Effector memory CD4-positive, alpha-beta T cell (primary cell): ENCODE results near the gene PLCH1.
"Not testable (repeated sequence)": the region's sequence is repeated elsewhere in the genome, so short reads cannot be mapped to it uniquely, and the experiment has no call there.

Experiments used
- DNase-seq, 3 donors: peaks; one replicate each; pipeline ENCODE4 v3.0.0-alpha.2; 2020
- H3K27ac ChIP-seq: 2 replicates; pipeline ENCODE4 v1.7.0; 2013; ENCODE audit warnings: mild to moderate bottlenecking, low read length, moderate library complexity; ENCODE audit not compliant: insufficient read depth, poor library complexity, severe bottlenecking
- H3K27me3 ChIP-seq: replicated peaks from 2 replicates; pipeline ENCODE4 v1.7.0; 2013; ENCODE audit warnings: mild to moderate bottlenecking, low read length; ENCODE audit not compliant: insufficient read depth, control insufficient read depth, poor library complexity, severe bottlenecking
- H3K36me3 ChIP-seq: 2 replicates; pipeline ENCODE4 v1.7.0; 2013; ENCODE audit warnings: mild to moderate bottlenecking, low read length, moderate library complexity; ENCODE audit not compliant: control insufficient read depth, insufficient read depth
- H3K4me1 ChIP-seq: 2 replicates; pipeline ENCODE4 v1.7.0; 2013; ENCODE audit warnings: low read length, mild to moderate bottlenecking; ENCODE audit not compliant: control insufficient read depth, insufficient read depth, poor library complexity, severe bottlenecking
- H3K4me3 ChIP-seq: 2 replicates; pipeline ENCODE4 v1.7.0; 2013; ENCODE audit warnings: low read length, low read depth, mild to moderate bottlenecking; ENCODE audit not compliant: insufficient read depth, poor library complexity, severe bottlenecking
- H3K9me3 ChIP-seq: 2 replicates; pipeline ENCODE4 v1.7.0; 2013; ENCODE audit warnings: mild to moderate bottlenecking, low read length, moderate library complexity; ENCODE audit not compliant: control insufficient read depth

Gene PLCH1

DNA sequence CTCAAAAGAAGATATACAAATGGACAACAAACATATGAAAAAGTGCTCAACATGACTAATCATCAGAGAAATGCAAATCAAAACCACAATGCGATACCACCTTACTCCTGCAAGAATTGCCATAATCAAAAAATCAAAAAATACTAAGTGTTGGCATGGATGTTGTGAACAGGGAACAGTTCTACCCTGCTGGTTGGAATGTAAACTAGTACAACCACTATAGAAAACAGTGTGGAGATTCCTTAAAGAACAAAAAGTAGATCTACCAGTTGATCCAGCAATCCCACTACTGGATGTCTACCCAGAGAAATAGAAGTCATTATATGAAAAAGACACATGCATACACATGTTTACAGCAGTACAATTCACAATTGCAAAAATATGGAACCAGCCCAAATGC is 129.7 kb downstream of the PLCH1 start:
- H3K4me1 ChIP-seq, H3K9me3 ChIP-seq, H3K36me3 ChIP-seq, DNase-seq, H3K27ac ChIP-seq, H3K27me3 ChIP-seq, H3K4me3 ChIP-seq: not testable (repeated sequence)

- not testable (repeated sequence) for H3K4me3 ChIP-seq
These were observed 130.5 kb downstream of the PLCH1 start for GRCh38 chr3:155614410-155614809.

DNA sequence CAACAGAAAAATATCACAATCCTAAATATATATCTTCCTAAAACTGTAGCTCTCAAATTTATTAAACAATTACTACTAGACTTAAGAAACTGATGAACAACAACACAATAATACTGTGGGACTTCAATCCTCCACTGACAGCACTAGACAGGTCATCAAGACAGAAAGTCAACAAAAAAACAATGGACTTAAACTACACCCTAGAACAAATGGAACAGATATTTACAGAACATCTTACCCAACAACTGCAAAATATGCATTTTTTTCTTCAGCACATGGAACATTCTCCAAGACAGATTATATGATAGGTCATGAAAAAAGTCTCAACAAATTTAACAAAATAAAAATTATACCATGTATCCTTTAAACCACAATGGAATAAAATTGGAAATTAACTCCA is 133.4 kb downstream of the PLCH1 start:
- H3K27me3 ChIP-seq: no peaks in the 10 kb centered on the region
- no peaks in the 10 kb centered on the region for H3K4me1 ChIP-seq
- no peak overlapping the region for H3K4me3 ChIP-seq
- DNase-seq: no peak
- H3K27ac ChIP-seq: no peak overlapping the region
- no peaks in the 10 kb centered on the region for H3K9me3 ChIP-seq
- H3K36me3 ChIP-seq: no peaks in the 10 kb centered on the region

More at GRCh38 chr3:155614410-155614809, 130.5 kb downstream of the PLCH1 start:
- not testable (repeated sequence) for DNase-seq, H3K27me3 ChIP-seq, H3K36me3 ChIP-seq, H3K4me1 ChIP-seq, H3K27ac ChIP-seq, H3K9me3 ChIP-seq

DNA sequence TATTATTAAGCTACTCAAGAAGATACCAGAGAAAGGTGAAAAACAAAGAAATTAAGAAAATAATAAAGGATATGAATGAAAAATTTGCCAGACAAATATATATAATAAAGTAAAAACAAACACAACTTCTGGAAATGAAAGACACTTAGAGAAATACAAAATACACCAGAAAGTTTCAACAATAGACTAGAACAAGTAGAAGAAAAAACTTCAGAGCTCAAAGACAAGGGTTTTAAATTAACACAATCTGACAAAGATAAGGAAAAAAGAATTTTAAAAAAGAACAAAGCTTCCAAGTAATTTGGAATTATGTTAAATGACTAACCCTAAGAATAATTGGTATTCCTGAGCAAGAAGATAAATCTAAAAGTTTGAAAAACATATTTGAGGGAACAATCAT is 135.3 kb downstream of the PLCH1 start:
- Histone ChIP-seq H3K36me3 (no peaks in the 10 kb centered on the region), H3K4me3 (no peak overlapping the region), H3K27ac (no peak overlapping the region), H3K27me3 (no peaks in the 10 kb centered on the region), H3K4me1 (no peaks in the 10 kb centered on the region), H3K9me3 (no peaks in the 10 kb centered on the region)
- DNase-seq: no peak

GRCh38 chr3:155608228-155608920 is 136.5 kb downstream of the PLCH1 start:
- Histone ChIP-seq H3K9me3 (no peaks in the 10 kb centered on the region), H3K27me3 (no peaks in the 10 kb centered on the region), H3K36me3 (no peaks in the 10 kb centered on the region), H3K27ac (no peak overlapping the region), H3K4me1 (no peaks in the 10 kb centered on the region), H3K4me3 (no peak overlapping the region)
- no peak for DNase-seq

GRCh38 chr3:155607761-155608160 is 137.1 kb downstream of the PLCH1 start:
- Histone ChIP-seq H3K4me1 (no peaks in the 10 kb centered on the region), H3K4me3 (no peak overlapping the region), H3K36me3 (no peaks in the 10 kb centered on the region), H3K27ac (no peak overlapping the region), H3K9me3 (no peaks in the 10 kb centered on the region), H3K27me3 (no peaks in the 10 kb centered on the region)
- DNase-seq: no peak

- no peaks in the 10 kb centered on the region for H3K27me3 ChIP-seq
- H3K4me1 ChIP-seq: no peaks in the 10 kb centered on the region
- H3K27ac ChIP-seq: no peak overlapping the region
- no peaks in the 10 kb centered on the region for H3K9me3 ChIP-seq
- DNase-seq: no peak
- no peaks in the 10 kb centered on the region for H3K36me3 ChIP-seq
- no peak overlapping the region for H3K4me3 ChIP-seq
These were observed 139.3 kb downstream of the PLCH1 start for GRCh38 chr3:155605571-155605970.

GRCh38 chr3:155604967-155605366 is 139.9 kb downstream of the PLCH1 start:
- Histone ChIP-seq H3K36me3 (no peaks in the 10 kb centered on the region), H3K4me1 (no peaks in the 10 kb centered on the region), H3K9me3 (no peaks in the 10 kb centered on the region), H3K27ac (no peak overlapping the region), H3K4me3 (no peak overlapping the region), H3K27me3 (no peaks in the 10 kb centered on the region)
- DNase-seq: no peak

DNA sequence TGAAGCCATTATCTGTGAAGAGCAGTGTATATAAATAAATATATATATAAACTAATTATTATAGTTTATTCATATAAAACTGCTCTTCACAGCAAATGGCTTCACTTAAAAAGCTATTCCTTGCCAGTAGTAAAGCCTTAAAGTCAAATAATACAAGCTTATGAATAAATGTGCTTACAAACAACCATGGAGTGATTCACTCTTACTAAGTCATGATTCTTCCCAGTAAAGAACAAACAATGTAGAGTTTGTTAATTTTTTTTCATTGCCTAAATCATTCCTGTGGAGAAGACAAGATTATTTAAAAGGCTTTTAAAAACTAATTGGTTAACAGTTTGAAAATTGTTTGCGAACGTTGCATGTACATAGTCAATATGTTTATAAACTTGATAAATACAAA is 140.7 kb downstream of the PLCH1 start:
- no peaks in the 10 kb centered on the region for H3K36me3 ChIP-seq
- no peaks in the 10 kb centered on the region for H3K9me3 ChIP-seq
- no peaks in the 10 kb centered on the region for H3K27me3 ChIP-seq
- no peak overlapping the region for H3K27ac ChIP-seq
- no peak for DNase-seq
- H3K4me1 ChIP-seq: no peaks in the 10 kb centered on the region
- no peak overlapping the region for H3K4me3 ChIP-seq

DNA sequence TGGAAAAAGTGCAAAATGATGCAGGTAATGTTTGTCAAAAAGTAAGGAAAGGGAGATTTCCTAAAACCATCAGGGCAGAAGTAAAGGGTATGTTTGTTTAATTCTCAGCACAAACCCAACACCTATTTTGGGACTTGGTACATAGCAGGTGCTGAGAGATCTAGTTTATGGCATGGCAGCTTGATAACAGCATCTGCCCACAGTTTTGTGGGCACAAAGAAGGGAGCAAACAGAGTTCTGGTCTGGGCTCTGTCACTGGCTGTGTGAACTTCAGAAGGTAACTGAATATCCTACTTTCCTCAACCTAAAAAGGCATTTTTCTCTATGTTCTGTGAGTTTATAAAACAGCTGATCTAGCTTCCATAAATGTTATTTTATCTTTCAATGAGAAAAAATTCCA is 141.6 kb downstream of the PLCH1 start:
- no peaks in the 10 kb centered on the region for H3K4me1 ChIP-seq
- DNase-seq: no peak
- no peaks in the 10 kb centered on the region for H3K36me3 ChIP-seq
- no peaks in the 10 kb centered on the region for H3K9me3 ChIP-seq
- H3K27me3 ChIP-seq: no peaks in the 10 kb centered on the region
- H3K4me3 ChIP-seq: no peak overlapping the region
- no peak overlapping the region for H3K27ac ChIP-seq
